OCI-LY3 (cell line): ENCODE data around the gene HS6ST1.

ENCODE experiments used
- CTCF ChIP-seq: fragments of 200-600, 300-600 bp; sonication (generic); IDR thresholded peaks from 2 replicates; pipeline ENCODE4 v1.5.1; 2014; ENCODE audit warnings: antibody characterized with exemption, low read length, low read depth
- EZH2phosphoT487 ChIP-seq: fragments of 200-600 bp; shearing (Covaris generic); IDR thresholded peaks from 2 replicates; pipeline ENCODE4 v1.6.1; 2018; ENCODE audit warnings: antibody characterized with exemption, mixed run types, low read depth

DNA sequence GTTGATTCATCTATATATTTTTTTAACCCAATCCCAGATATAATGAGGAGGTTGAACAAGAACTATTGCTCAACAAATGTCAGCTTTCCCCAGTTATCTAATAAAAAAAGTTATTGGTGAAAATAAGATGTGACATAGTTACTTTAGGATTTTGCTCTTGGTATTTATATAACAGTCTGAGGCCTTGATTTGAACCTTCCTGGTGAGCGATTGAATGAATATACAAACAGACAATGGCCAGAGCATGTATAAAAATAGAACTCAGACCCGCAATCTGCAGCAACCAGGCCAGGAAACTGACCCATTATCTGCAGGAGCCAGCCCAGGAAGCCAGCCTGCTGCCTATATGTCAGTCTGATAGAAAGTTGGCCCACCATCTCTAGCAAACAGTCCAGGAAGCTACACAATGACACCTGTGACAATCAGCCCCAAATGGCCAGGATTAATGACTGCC is 81.6 kb downstream of the HS6ST1 start:
- no peak for TF ChIP-seq CTCF
- no peak for TF ChIP-seq EZH2phosphoT487
